ENCODE measurements around the gene PHF5A. TPM values are rescaled to one million over a fixed set of nuclear protein-coding genes. Genes with fewer than 3 reads are reported as not detected.
A peak's percentile ranks its signal among the peaks of the same experiment; 100 is the strongest.

The PHF5A gene
- total and polyA plus RNA-seq, 2 donors (not counting 1 experiment from before 2014, with no cell fraction given), result 61.5 to 63.3 TPM

DNA sequence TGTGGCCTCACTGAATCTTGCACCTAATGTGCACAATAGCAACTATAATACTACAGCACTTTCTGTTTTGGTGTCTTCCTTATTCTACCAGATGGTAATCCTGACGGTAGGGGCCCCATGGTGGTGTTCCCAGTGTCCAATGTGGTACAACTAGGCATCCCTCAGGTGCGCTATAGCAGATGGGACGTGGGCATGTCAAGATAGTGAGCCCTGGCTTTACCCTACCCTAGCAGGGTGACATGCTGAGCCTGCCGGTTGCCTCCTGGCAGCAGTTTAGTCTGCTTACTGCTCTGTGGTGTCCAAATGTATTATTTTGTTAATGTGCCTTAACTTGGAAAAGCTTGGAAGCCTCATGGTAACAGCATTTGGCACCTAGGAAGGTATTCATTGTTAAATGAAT is 19.6 kb upstream of the PHF5A start:
- no peaks in the 10 kb centered on the region for H3K9me3 ChIP-seq (ENCODE audit: control insufficient read depth, insufficient read depth, low read depth, low read length)
- no peak overlapping the region for H2AFZ ChIP-seq (ENCODE audit: low read length)
- H3K27ac ChIP-seq (ENCODE audit: insufficient read depth, low read length), result no peak overlapping the region
- no peak for DNase-seq (ENCODE audit: low read depth in 2 of 2)
- no peaks in the 10 kb centered on the region for H4K20me1 ChIP-seq (ENCODE audit: control insufficient read depth, extremely low read depth, insufficient read depth, low read length)
- H3K27me3 ChIP-seq (ENCODE audit: control insufficient read depth, insufficient read depth, low read length), result no peaks in the 10 kb centered on the region
- H3K4me3 ChIP-seq (replicated peaks in 1 of 4; ENCODE audit: control extremely low read depth in 1 of 4, insufficient read depth in 1 of 4, low read depth in 3 of 4, low read length in 4 of 4), result no peak overlapping the region
- TF ChIP-seq, protein P1, sequence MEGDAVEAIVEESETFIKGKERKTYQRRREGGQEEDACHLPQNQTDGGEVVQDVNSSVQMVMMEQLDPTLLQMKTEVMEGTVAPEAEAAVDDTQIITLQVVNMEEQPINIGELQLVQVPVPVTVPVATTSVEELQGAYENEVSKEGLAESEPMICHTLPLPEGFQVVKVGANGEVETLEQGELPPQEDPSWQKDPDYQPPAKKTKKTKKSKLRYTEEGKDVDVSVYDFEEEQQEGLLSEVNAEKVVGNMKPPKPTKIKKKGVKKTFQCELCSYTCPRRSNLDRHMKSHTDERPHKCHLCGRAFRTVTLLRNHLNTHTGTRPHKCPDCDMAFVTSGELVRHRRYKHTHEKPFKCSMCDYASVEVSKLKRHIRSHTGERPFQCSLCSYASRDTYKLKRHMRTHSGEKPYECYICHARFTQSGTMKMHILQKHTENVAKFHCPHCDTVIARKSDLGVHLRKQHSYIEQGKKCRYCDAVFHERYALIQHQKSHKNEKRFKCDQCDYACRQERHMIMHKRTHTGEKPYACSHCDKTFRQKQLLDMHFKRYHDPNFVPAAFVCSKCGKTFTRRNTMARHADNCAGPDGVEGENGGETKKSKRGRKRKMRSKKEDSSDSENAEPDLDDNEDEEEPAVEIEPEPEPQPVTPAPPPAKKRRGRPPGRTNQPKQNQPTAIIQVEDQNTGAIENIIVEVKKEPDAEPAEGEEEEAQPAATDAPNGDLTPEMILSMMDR (conservative IDR thresholded peaks at IDR 0.05 in 1 of 2, IDR thresholded peaks at IDR 0.05 in 1 of 2; ENCODE audit: low read depth in 1 of 2, low read length in 2 of 2), result no peak
- TF ChIP-seq EZH2 (IDR thresholded peaks at IDR 0.05; ENCODE audit: low read length, missing control alignments), result no peak
- H3K9ac ChIP-seq (ENCODE audit: insufficient read depth, low read length), result no peak overlapping the region
- H3K36me3 ChIP-seq (ENCODE audit: control insufficient read depth, insufficient read depth, low read length), result no peaks in the 10 kb centered on the region
- H3K79me2 ChIP-seq (ENCODE audit: control insufficient read depth, insufficient read depth, low read length), result peaks cover 33% of the 10 kb centered on the region
- peaks cover 6% of the 10 kb centered on the region for H3K4me1 ChIP-seq (ENCODE audit: control insufficient read depth, extremely low read depth, insufficient read depth, low read length)
- H3K4me2 ChIP-seq (ENCODE audit: extremely low read depth, insufficient read depth, low read length), result no peak overlapping the region

DNA sequence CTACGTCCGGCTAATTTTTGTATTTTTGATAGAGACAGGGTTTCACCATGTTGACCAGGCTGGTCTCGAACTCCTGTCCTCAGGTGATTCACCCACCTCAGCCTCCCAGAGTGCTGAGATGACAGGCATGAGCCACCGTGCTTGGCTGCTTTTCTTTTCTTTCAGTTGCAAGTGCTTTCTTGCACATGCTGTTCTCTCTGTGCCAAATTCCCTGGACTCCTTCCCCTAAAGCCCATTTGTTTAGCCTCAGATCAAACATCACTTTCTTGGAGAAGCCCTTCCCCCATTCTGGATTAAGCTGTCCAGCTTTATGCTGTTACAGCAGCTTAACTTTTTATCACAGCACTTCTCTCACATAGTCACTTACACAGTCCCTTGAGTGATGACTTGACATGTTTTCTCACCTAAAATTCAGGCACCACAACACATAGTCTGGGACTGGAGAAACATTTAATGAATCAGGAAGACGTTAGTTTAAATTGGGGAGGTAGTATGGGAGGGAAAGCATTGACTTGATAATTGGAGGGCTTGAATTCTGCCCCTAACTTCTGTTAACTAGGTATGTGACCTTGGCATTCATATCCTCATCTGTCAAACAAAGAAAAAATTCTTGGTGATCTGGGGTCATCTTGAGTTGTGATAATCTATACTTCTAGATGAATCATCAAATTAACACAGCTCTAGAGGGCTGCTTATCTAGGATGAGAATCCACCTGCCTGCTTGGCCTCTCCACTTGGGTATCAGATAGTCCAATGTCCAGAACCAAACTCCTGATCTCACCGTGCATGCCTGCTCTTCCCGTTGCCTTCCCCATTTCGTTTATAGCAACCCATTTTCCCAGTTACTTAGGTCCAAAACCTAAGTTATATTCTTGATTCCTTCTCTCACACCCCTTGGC is 18.8 kb upstream of the PHF5A start:
- peak; percentile 14 to 85 for DNase-seq (ENCODE audit: low read depth in 2 of 2)
- Histone ChIP-seq H3K36me3 (ENCODE audit: control insufficient read depth, insufficient read depth, low read length) (no peaks in the 10 kb centered on the region), H4K20me1 (ENCODE audit: control insufficient read depth, extremely low read depth, insufficient read depth, low read length) (no peaks in the 10 kb centered on the region), H3K27ac (ENCODE audit: insufficient read depth, low read length) (no peak overlapping the region), H3K27me3 (ENCODE audit: control insufficient read depth, insufficient read depth, low read length) (no peaks in the 10 kb centered on the region), H3K79me2 (ENCODE audit: control insufficient read depth, insufficient read depth, low read length) (peaks cover 33% of the 10 kb centered on the region), H3K4me2 (ENCODE audit: extremely low read depth, insufficient read depth, low read length) (no peak overlapping the region), H3K4me3 (replicated peaks in 1 of 4; ENCODE audit: control extremely low read depth in 1 of 4, insufficient read depth in 1 of 4, low read depth in 3 of 4, low read length in 4 of 4) (no peak overlapping the region), H3K4me1 (ENCODE audit: control insufficient read depth, extremely low read depth, insufficient read depth, low read length) (peaks cover 14% of the 10 kb centered on the region), H2AFZ (ENCODE audit: low read length) (no peak overlapping the region), H3K9ac (ENCODE audit: insufficient read depth, low read length) (no peak overlapping the region), H3K9me3 (ENCODE audit: control insufficient read depth, insufficient read depth, low read depth, low read length) (no peaks in the 10 kb centered on the region)
- TF ChIP-seq EZH2 (IDR thresholded peaks at IDR 0.05; ENCODE audit: low read length, missing control alignments), result no peak
- TF ChIP-seq, protein P1 (conservative IDR thresholded peaks at IDR 0.05 in 1 of 2, IDR thresholded peaks at IDR 0.05 in 1 of 2; ENCODE audit: low read depth in 1 of 2, low read length in 2 of 2), result no peak

DNA sequence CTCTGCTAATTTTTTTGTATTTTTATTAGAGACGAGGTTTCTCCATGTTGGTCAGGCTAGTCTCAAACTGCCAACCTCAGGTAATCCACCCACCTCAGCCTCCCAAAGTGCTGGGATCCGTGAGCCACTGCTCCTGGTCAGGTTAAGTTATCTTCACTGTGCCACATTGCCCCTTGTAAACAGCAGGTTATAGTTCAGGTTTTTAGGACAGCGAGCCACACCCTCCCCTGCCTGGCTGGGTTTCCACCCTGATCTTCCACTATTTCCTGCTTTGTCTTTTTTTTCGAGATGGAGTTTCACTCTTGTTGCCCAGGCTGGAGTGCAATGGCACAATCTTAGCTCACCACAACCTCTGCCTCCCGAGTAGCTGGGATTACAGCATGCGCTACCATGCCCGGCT is 16.5 kb upstream of the PHF5A start:
- Histone ChIP-seq H3K27ac (ENCODE audit: insufficient read depth, low read length) (no peak overlapping the region), H3K36me3 (ENCODE audit: control insufficient read depth, insufficient read depth, low read length) (no peaks in the 10 kb centered on the region), H3K4me2 (ENCODE audit: extremely low read depth, insufficient read depth, low read length) (no peak overlapping the region), H4K20me1 (ENCODE audit: control insufficient read depth, extremely low read depth, insufficient read depth, low read length) (no peaks in the 10 kb centered on the region), H3K9me3 (ENCODE audit: control insufficient read depth, insufficient read depth, low read depth, low read length) (no peaks in the 10 kb centered on the region), H3K27me3 (ENCODE audit: control insufficient read depth, insufficient read depth, low read length) (no peaks in the 10 kb centered on the region), H3K4me1 (ENCODE audit: control insufficient read depth, extremely low read depth, insufficient read depth, low read length) (peaks cover 37% of the 10 kb centered on the region), H3K4me3 (replicated peaks in 1 of 4; ENCODE audit: control extremely low read depth in 1 of 4, insufficient read depth in 1 of 4, low read depth in 3 of 4, low read length in 4 of 4) (no peak overlapping the region), H2AFZ (ENCODE audit: low read length) (no peak overlapping the region), H3K79me2 (ENCODE audit: control insufficient read depth, insufficient read depth, low read length) (peaks cover 49% of the 10 kb centered on the region), H3K9ac (ENCODE audit: insufficient read depth, low read length) (no peak overlapping the region)
- no peak for DNase-seq (ENCODE audit: low read depth in 2 of 2)
- TF ChIP-seq EZH2 (IDR thresholded peaks at IDR 0.05; ENCODE audit: low read length, missing control alignments), result no peak
- TF ChIP-seq, protein P1 (conservative IDR thresholded peaks at IDR 0.05 in 1 of 2, IDR thresholded peaks at IDR 0.05 in 1 of 2; ENCODE audit: low read depth in 1 of 2, low read length in 2 of 2), result no peak

Measured in fibroblast of lung (primary cell).